Measurements from ENCODE around the gene TMEM86B. TPM values are rescaled to one million over a fixed set of nuclear protein-coding genes. Genes with fewer than 3 reads are reported as not detected.

Gene TMEM86B
- total RNA-seq, 1 experiment from 2014 or later: 4.8 TPM

DNA sequence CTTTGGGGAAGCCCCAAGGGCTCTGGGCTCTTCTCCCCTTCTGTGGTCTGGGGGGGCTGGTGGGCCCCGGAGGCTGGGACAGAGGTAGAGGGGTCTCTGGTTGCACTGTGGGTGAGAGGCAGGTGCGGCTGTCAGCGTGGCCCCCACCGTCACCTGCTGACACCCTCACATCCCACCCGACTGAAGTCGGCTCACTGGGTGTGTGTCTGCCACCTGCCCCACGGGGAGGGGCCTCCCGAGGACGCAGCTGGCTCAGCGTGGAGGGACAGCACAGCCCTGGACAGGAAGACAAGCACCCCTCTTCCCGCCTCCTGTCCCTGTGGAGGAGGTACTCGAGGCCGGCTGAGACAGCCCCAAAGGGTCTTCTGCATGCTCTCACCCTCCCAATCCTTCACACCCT lies 2.2 kb upstream of the TMEM86B start:
- intact Hi-C loops (cut with micrococcal nuclease; ENCODE audit: unreplicated experiment): no loop called here
- ChIA-PET CTCF (no interaction called here), POLR2A (ENCODE audit: low non-redundant PET) (no interaction called here)
- BruUV-seq (replicated peaks): no TSS peak
- Histone ChIP-seq H3K36me3 (ENCODE audit: insufficient read depth, low read length, poor library complexity, severe bottlenecking) (peaks cover 38% of the 10 kb centered on the region), H3K4me1 (ENCODE audit: insufficient read depth, low read length, poor library complexity, severe bottlenecking) (no peaks in the 10 kb centered on the region), H3K27me3 (replicated peaks; ENCODE audit: insufficient read depth, low read depth, low read length, poor library complexity) (no peaks in the 10 kb centered on the region), H3K9me3 (ENCODE audit: low read depth, low read length, poor library complexity, severe bottlenecking) (no peaks in the 10 kb centered on the region), H3K4me3 (ENCODE audit: low read depth, low read length, poor library complexity, severe bottlenecking) (no peak overlapping the region), H3K27ac (ENCODE audit: low read depth, low read length, poor library complexity, severe bottlenecking) (no peak overlapping the region)
- no peak for DNase-seq (ENCODE audit: low spot score)
- TF ChIP-seq EZH2 (IDR thresholded peaks at IDR 0.05; ENCODE audit: borderline replicate concordance, low read depth, low read length, poor library complexity, severe bottlenecking): no peak
- TF ChIP-seq, protein P1, sequence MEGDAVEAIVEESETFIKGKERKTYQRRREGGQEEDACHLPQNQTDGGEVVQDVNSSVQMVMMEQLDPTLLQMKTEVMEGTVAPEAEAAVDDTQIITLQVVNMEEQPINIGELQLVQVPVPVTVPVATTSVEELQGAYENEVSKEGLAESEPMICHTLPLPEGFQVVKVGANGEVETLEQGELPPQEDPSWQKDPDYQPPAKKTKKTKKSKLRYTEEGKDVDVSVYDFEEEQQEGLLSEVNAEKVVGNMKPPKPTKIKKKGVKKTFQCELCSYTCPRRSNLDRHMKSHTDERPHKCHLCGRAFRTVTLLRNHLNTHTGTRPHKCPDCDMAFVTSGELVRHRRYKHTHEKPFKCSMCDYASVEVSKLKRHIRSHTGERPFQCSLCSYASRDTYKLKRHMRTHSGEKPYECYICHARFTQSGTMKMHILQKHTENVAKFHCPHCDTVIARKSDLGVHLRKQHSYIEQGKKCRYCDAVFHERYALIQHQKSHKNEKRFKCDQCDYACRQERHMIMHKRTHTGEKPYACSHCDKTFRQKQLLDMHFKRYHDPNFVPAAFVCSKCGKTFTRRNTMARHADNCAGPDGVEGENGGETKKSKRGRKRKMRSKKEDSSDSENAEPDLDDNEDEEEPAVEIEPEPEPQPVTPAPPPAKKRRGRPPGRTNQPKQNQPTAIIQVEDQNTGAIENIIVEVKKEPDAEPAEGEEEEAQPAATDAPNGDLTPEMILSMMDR (conservative IDR thresholded peaks at IDR 0.05; ENCODE audit: low read depth, low read length): no peak

DNA sequence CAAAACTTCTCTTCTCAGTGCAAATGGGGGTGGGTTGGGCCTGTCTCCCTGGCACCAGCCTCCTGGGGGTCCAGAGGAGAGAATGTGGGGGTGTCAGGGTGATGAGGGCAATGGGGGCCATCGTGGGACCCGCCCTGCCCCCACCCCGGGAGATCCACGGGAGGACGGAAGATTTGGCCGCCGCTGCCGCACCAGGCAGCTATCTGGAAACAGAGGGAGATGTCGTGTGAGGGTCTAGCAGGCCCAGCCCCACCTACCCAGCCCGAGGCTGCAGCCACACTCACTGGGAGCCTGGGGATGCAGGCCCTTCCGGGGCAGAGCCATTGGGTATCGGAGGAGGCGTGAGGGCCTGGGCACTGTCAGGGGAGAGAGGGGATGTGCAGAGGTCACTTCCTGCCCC lies 1.8 kb upstream of the TMEM86B start:
- Histone ChIP-seq H3K4me3 (ENCODE audit: low read depth, low read length, poor library complexity, severe bottlenecking) (no peak overlapping the region), H3K4me1 (ENCODE audit: insufficient read depth, low read length, poor library complexity, severe bottlenecking) (no peaks in the 10 kb centered on the region), H3K27ac (ENCODE audit: low read depth, low read length, poor library complexity, severe bottlenecking) (no peak overlapping the region), H3K9me3 (ENCODE audit: low read depth, low read length, poor library complexity, severe bottlenecking) (no peaks in the 10 kb centered on the region), H3K36me3 (ENCODE audit: insufficient read depth, low read length, poor library complexity, severe bottlenecking) (peaks cover 37% of the 10 kb centered on the region), H3K27me3 (replicated peaks; ENCODE audit: insufficient read depth, low read depth, low read length, poor library complexity) (no peaks in the 10 kb centered on the region)
- ChIA-PET POLR2A (ENCODE audit: low non-redundant PET) (no interaction called here), CTCF (no interaction called here)
- TF ChIP-seq EZH2 (IDR thresholded peaks at IDR 0.05; ENCODE audit: borderline replicate concordance, low read depth, low read length, poor library complexity, severe bottlenecking): no peak
- TF ChIP-seq, protein P1 (conservative IDR thresholded peaks at IDR 0.05; ENCODE audit: low read depth, low read length): no peak
- intact Hi-C loops (cut with micrococcal nuclease; ENCODE audit: unreplicated experiment): no loop called here
- no TSS peak for BruUV-seq (replicated peaks)
- DNase-seq (ENCODE audit: low spot score): no peak

DNA sequence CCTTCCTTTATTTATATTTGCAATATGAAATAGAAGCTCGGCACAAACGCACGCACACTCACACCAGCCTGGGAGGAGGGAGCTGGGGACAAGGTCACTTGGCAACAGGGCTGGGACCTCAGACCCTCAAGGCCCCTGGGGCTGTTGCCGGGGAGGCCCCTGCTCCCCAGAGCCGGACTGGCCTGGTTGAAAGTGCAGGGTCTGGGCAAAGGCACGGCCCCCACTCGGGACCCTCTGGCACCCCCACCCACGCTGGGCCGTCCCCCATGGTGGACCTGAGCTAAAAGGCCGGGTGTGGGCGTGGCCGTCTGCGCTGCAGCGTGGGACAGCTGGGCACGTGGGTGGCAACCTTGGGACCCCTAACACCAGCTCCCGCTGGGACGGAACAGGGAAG lies 1.2 kb upstream of the TMEM86B start:
- H3K9me3 ChIP-seq (ENCODE audit: low read depth, low read length, poor library complexity, severe bottlenecking): no peaks in the 10 kb centered on the region
- intact Hi-C loops (cut with micrococcal nuclease; ENCODE audit: unreplicated experiment): no loop called here
- BruUV-seq (replicated peaks): TSS peak; percentile 92
- no peak overlapping the region for H3K4me3 ChIP-seq (ENCODE audit: low read depth, low read length, poor library complexity, severe bottlenecking)
- ChIA-PET CTCF (no interaction called here), POLR2A (ENCODE audit: low non-redundant PET) (no interaction called here)
- TF ChIP-seq EZH2 (IDR thresholded peaks at IDR 0.05; ENCODE audit: borderline replicate concordance, low read depth, low read length, poor library complexity, severe bottlenecking): no peak
- TF ChIP-seq, protein P1 (conservative IDR thresholded peaks at IDR 0.05; ENCODE audit: low read depth, low read length): no peak
- H3K27ac ChIP-seq (ENCODE audit: low read depth, low read length, poor library complexity, severe bottlenecking): no peak overlapping the region
- no peak for DNase-seq (ENCODE audit: low spot score)
- peaks cover 36% of the 10 kb centered on the region for H3K36me3 ChIP-seq (ENCODE audit: insufficient read depth, low read length, poor library complexity, severe bottlenecking)
- no peaks in the 10 kb centered on the region for H3K27me3 ChIP-seq (replicated peaks; ENCODE audit: insufficient read depth, low read depth, low read length, poor library complexity)
- no peaks in the 10 kb centered on the region for H3K4me1 ChIP-seq (ENCODE audit: insufficient read depth, low read length, poor library complexity, severe bottlenecking)

All from A673 (cell line).